Body of pancreas (tissue), 4 donors: ENCODE results near the gene MUC21. TPM values are rescaled to one million over a fixed set of nuclear protein-coding genes. Genes with fewer than 3 reads are reported as not detected.

Experiments used
- ATAC-seq: fragments of 150-250 bp; one replicate; pipeline ENCODE4 v1.9.1; 2016
- DNase-seq, 4 donors: peaks; one replicate each; pipeline ENCODE4 v3.0.0-alpha.2; 2019
- H3K27ac ChIP-seq, 4 donors: fragments of 200-600 bp; sonication (generic); 1 replicate in 3 of 4; 2 replicates in 1 of 4; pipeline versions ENCODE4 v1.5.1 to v1.6.1; 2016 to 2019; ENCODE audit warnings: mild to moderate bottlenecking in 1 of 4, mixed read lengths in 1 of 4, moderate library complexity in 1 of 4
- H3K27me3 ChIP-seq, 2 donors: fragments of 200-600 bp; sonication (generic); one replicate each; pipeline ENCODE4 v1.6.0; 2016; ENCODE audit warnings: mild to moderate bottlenecking in 1 of 2
- H3K36me3 ChIP-seq, 2 donors: fragments of 200-600 bp; sonication (generic); replicated peaks in 1 of 2; 2 replicates each; pipeline ENCODE4 v1.5.1; 2016; ENCODE audit warnings: low read depth in 2 of 2; ENCODE audit not compliant: insufficient read depth in 1 of 2
- H3K4me1 ChIP-seq: fragments of 200-600 bp; sonication (generic); one replicate; pipeline ENCODE4 v1.6.0; 2016
- H3K4me3 ChIP-seq, 2 donors: fragments of 200-600 bp; sonication (generic); 1 replicate in 1 of 2; 2 replicates in 1 of 2; pipeline ENCODE4 v1.5.1; 2016 to 2019
- H3K9me3 ChIP-seq, 3 donors: fragments of 200-600 bp; sonication (generic); 1 replicate in 2 of 3; 2 replicates in 1 of 3; pipeline ENCODE4 v1.5.1; 2016
- POLR2A ChIP-seq, 3 donors: fragments of 450-650 bp; IDR thresholded peaks; one replicate each; pipeline ENCODE4 v1.6.1; 2016; ENCODE audit warnings: antibody characterized with exemption in 3 of 3, mild to moderate bottlenecking in 2 of 3
- WGBS, 2 donors: methylation state at CpG; one replicate each; pipeline ENCODE4 v1.1.5; 2017; 5-methylcytosine and 5-hydroxymethylcytosine counted together
- intact Hi-C: fragments of 100-400 bp; cut with DNase I; formaldehyde crosslinking; loops from one replicate; pipeline ENCODE4 v1.15.1; 2023
- total RNA-seq, 2 donors: library from RNA; depleted of rRNA; stranded (reverse); fragments of >200 nt; gene quantifications; one replicate each; pipeline ENCODE4 v1.1.0, GENCODE V29; 2016
- TF ChIP-seq, protein P1 (sequence below), 7 experiments: fragments of 450-650 bp in 4 of 7; fragments of 200-600 bp in 3 of 7; sonication (generic) in 3 of 7; IDR thresholded peaks; one replicate each; pipeline ENCODE4 v1.5.1; 2016 to 2019; ENCODE audit warnings: antibody characterized with exemption in 7 of 7

MUC21 gene
- total RNA-seq, 2 donors from 2014 or later, result not detected

DNA sequence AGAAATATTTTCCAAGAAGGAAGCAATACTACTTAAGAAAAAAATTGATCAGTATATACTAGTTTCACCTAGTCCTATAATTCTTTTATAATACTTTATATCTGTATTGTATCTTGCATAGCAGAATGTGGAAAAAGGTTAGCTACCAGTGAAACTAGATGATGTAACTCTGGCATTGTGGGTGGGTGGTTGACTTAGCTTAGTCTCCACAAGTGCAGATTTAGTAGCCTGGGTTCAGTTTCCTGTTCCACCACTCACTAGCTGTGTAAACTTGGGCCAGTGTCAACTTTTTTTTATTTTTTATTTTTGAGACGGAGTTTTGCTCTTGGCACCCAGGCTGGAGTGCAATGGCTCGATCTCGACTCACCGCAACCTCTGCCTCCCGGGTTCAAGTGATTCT lies 2.0 kb downstream of the MUC21 start:
- TF ChIP-seq, protein P1, sequence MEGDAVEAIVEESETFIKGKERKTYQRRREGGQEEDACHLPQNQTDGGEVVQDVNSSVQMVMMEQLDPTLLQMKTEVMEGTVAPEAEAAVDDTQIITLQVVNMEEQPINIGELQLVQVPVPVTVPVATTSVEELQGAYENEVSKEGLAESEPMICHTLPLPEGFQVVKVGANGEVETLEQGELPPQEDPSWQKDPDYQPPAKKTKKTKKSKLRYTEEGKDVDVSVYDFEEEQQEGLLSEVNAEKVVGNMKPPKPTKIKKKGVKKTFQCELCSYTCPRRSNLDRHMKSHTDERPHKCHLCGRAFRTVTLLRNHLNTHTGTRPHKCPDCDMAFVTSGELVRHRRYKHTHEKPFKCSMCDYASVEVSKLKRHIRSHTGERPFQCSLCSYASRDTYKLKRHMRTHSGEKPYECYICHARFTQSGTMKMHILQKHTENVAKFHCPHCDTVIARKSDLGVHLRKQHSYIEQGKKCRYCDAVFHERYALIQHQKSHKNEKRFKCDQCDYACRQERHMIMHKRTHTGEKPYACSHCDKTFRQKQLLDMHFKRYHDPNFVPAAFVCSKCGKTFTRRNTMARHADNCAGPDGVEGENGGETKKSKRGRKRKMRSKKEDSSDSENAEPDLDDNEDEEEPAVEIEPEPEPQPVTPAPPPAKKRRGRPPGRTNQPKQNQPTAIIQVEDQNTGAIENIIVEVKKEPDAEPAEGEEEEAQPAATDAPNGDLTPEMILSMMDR (IDR thresholded peaks at IDR 0.05), result no peak
- no peak for TF ChIP-seq POLR2A (IDR thresholded peaks at IDR 0.05)
- DNase-seq, result no peak
- H3K27me3 ChIP-seq, result no peaks in the 10 kb centered on the region
- no peak for ATAC-seq
- 78 to 84% methylated on average over 5 of the region's 5 CpGs for WGBS, 2 donors
- peaks cover 6% of the 10 kb centered on the region for H3K4me1 ChIP-seq
- no peaks in the 10 kb centered on the region for H3K9me3 ChIP-seq
- no peaks in the 10 kb centered on the region for H3K36me3 ChIP-seq
- H3K27ac ChIP-seq, result no peak overlapping the region
- no peak overlapping the region for H3K4me3 ChIP-seq
- intact Hi-C loops, result no loop called here

DNA sequence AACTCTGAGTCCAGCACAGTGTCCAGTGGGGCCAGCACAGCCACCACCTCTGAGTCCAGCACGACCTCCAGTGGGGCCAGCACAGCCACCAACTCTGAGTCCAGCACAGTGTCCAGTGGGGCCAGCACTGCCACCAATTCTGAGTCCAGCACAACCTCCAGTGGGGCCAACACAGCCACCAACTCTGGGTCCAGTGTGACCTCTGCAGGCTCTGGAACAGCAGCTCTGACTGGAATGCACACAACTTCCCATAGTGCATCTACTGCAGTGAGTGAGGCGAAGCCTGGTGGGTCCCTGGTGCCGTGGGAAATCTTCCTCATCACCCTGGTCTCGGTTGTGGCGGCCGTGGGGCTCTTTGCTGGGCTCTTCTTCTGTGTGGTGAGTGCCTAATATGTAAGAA lies 3.8 kb downstream of the MUC21 start:
- H3K36me3 ChIP-seq, result no peaks in the 10 kb centered on the region
- intact Hi-C loops, result no loop called here
- H3K9me3 ChIP-seq, result no peaks in the 10 kb centered on the region
- 85 to 90% methylated on average over 4 to 6 of the region's 6 CpGs for WGBS, 2 donors
- DNase-seq, result no peak
- peaks cover 5% of the 10 kb centered on the region for H3K4me1 ChIP-seq
- no peak for ATAC-seq
- H3K4me3 ChIP-seq, result no peak overlapping the region
- H3K27me3 ChIP-seq, result no peaks in the 10 kb centered on the region
- H3K27ac ChIP-seq, result no peak overlapping the region
- no peak for TF ChIP-seq POLR2A (IDR thresholded peaks at IDR 0.05)
- TF ChIP-seq, protein P1 (IDR thresholded peaks at IDR 0.05), result no peak

DNA sequence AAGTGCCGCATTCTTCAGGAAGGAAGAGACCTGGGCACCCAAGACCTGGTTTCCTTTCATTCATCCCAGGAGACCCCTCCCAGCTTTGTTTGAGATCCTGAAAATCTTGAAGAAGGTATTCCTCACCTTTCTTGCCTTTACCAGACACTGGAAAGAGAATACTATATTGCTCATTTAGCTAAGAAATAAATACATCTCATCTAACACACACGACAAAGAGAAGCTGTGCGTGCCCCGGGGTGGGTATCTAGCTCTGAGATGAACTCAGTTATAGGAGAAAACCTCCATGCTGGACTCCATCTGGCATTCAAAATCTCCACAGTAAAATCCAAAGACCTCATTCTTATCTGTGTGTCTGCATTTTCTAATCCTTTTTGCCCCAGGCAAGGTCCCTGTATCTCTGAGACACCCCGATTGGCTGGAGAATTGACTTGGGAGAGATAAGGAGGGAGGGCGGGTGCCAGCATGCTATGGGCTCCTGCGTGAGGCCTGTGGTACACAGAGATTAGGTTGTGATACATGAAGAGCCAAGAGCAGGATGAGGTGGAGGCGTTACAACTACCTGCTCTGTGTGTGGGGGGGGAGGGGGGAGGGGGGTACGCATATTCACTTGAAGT lies 4.8 kb downstream of the MUC21 start:
- no peak for ATAC-seq
- Histone ChIP-seq H3K4me1 (no peaks in the 10 kb centered on the region), H3K4me3 (no peak overlapping the region), H3K27me3 (no peaks in the 10 kb centered on the region), H3K27ac (no peak overlapping the region), H3K36me3 (no peaks in the 10 kb centered on the region), H3K9me3 (no peaks in the 10 kb centered on the region)
- intact Hi-C loops, result no loop called here
- no peak for DNase-seq
- 68 to 80% methylated on average over 9 of the region's 9 CpGs for WGBS, 2 donors
- TF ChIP-seq, protein P1 (IDR thresholded peaks at IDR 0.05), result no peak
- TF ChIP-seq POLR2A (IDR thresholded peaks at IDR 0.05), result no peak

DNA sequence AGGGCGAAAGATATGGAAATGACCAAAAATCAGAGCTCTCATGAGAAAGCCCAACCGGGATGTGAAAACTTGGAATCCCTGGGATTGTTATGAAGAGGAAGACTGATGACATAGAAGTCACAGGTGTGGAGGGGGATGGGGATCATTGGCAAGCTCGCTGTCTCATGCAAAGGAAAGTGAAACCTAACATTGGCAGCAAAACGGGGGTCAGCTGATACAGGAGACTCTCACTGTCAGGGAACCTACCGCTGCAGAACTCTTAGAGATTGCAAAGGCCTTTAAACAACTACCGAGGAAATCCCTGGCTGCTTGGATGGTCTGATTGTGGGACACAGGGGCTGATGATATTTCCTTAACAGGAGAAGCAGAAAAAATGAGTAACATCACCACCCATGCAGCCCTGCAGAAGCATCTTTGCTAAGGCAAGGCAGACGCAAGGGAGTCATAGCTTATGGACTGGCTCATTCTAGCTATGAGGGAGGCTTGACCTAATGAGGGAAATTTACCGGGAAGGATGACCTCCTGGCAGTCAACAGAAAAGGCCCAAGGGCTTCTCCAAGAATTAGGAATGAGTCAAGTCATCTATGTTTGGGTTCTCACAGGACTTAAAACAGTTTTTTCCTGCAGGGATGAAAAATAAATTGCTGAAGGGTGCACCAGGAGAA lies 7.0 kb downstream of the MUC21 start:
- 68 to 76% methylated on average over 8 of the region's 8 CpGs for WGBS, 2 donors
- no peaks in the 10 kb centered on the region for H3K4me1 ChIP-seq
- H3K9me3 ChIP-seq, result no peaks in the 10 kb centered on the region
- intact Hi-C loops, result no loop called here
- TF ChIP-seq, protein P1 (IDR thresholded peaks at IDR 0.05), result no peak
- no peak for TF ChIP-seq POLR2A (IDR thresholded peaks at IDR 0.05)
- H3K4me3 ChIP-seq, result no peak overlapping the region
- DNase-seq (no peak), ATAC-seq (no peak)
- no peaks in the 10 kb centered on the region for H3K36me3 ChIP-seq
- H3K27ac ChIP-seq, result no peak overlapping the region
- H3K27me3 ChIP-seq, result no peaks in the 10 kb centered on the region

DNA sequence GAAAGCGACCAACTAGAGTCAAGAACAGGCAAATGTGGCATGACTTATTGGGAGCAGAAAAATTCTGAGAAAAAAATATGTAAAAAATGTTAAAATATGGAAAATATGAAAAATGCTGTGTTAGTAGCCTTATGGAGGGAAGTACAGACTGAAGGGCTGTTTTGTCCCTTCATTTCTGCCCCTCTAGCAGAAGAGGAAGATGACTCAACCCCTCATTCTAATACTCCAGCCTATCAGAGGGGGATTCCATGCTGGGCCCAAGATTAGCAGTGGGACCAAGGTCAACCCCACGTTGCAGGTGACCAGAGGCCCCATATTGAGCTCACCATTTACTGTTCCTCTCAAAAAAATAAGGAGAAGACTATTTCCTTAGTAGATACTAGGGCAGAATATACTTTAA lies 8.4 kb downstream of the MUC21 start:
- Histone ChIP-seq H3K9me3 (no peaks in the 10 kb centered on the region), H3K4me3 (no peak overlapping the region), H3K36me3 (no peaks in the 10 kb centered on the region), H3K4me1 (no peaks in the 10 kb centered on the region), H3K27me3 (no peaks in the 10 kb centered on the region), H3K27ac (no peak overlapping the region)
- 60 to 88% methylated on average over 1 to 2 of the region's 2 CpGs for WGBS, 2 donors
- no peak for TF ChIP-seq POLR2A (IDR thresholded peaks at IDR 0.05)
- TF ChIP-seq, protein P1 (IDR thresholded peaks at IDR 0.05), result no peak
- DNase-seq (no peak), ATAC-seq (no peak)
- intact Hi-C loops, result no loop called here
